Mesenchymal stem cell (in vitro differentiated cells and primary cell): ENCODE results near the gene MRGPRE.
A peak's percentile ranks its signal among the peaks of the same experiment; 100 is the strongest.

Source experiments
- DNase-seq: peaks from one replicate; pipeline ENCODE4 v3.0.0-alpha.2; 2013
- H2AFZ ChIP-seq: one replicate; pipeline ENCODE4 v1.6.1; 2013; ENCODE audit warnings: low read depth, mild to moderate bottlenecking, control low read depth, inconsistent platforms, low read length, moderate library complexity
- H2AK5ac ChIP-seq: 2 replicates; pipeline ENCODE4 v1.6.1; 2013; ENCODE audit warnings: low read length, moderate library complexity, mild to moderate bottlenecking, inconsistent platforms; ENCODE audit not compliant: severe bottlenecking
- H2BK120ac ChIP-seq: one replicate; pipeline ENCODE4 v1.6.1; 2013; ENCODE audit warnings: low read depth, mild to moderate bottlenecking, inconsistent platforms, low read length, moderate library complexity
- H2BK12ac ChIP-seq, 2 experiments: one replicate each; pipeline ENCODE4 v1.6.1; 2013; ENCODE audit warnings: inconsistent platforms in 2 of 2, low read length in 2 of 2, mild to moderate bottlenecking in 2 of 2, moderate library complexity in 2 of 2, control low read depth in 1 of 2
- H2BK15ac ChIP-seq: one replicate; pipeline ENCODE4 v1.6.1; 2013; ENCODE audit warnings: mild to moderate bottlenecking, low read depth, inconsistent platforms; ENCODE audit not compliant: poor library complexity, severe bottlenecking
- H2BK5ac ChIP-seq: 2 replicates; pipeline ENCODE4 v1.6.1; 2013; ENCODE audit warnings: low read depth, mild to moderate bottlenecking, low read length, control low read depth, inconsistent platforms; ENCODE audit not compliant: poor library complexity, severe bottlenecking
- H3K14ac ChIP-seq, 2 experiments: one replicate each; pipeline ENCODE4 v1.6.1; 2013; ENCODE audit warnings: inconsistent platforms in 2 of 2, low read length in 2 of 2, control low read depth in 1 of 2, mild to moderate bottlenecking in 1 of 2, moderate library complexity in 1 of 2
- H3K18ac ChIP-seq, 2 experiments: one replicate each; pipeline ENCODE4 v1.6.1; 2013; ENCODE audit warnings: inconsistent platforms in 2 of 2, low read length in 2 of 2, control low read depth in 1 of 2, low read depth in 1 of 2, mild to moderate bottlenecking in 1 of 2
- H3K23ac ChIP-seq, 2 experiments: one replicate each; pipeline ENCODE4 v1.6.1; 2013; ENCODE audit warnings: inconsistent platforms in 2 of 2, low read length in 2 of 2, mild to moderate bottlenecking in 2 of 2, moderate library complexity in 2 of 2, control low read depth in 1 of 2
- H3K27ac ChIP-seq: 2 replicates; pipeline ENCODE4 v1.5.1; 2013; ENCODE audit warnings: mild to moderate bottlenecking, moderate library complexity, low read length, control low read depth, inconsistent platforms; ENCODE audit not compliant: poor library complexity, severe bottlenecking
- H3K27me3 ChIP-seq, 2 experiments: 2 replicates each; pipeline versions ENCODE4 v1.6.1 to v1.7.0; 2013; ENCODE audit warnings: low read length in 2 of 2, mild to moderate bottlenecking in 2 of 2, moderate library complexity in 2 of 2, control low read depth in 1 of 2, inconsistent platforms in 1 of 2; ENCODE audit not compliant: control insufficient read depth in 1 of 2, insufficient read depth in 1 of 2
- H3K36me3 ChIP-seq, 2 experiments: 2 replicates each; pipeline versions ENCODE4 v1.6.1 to v1.7.0; 2013; ENCODE audit warnings: low read length in 2 of 2, control low read depth in 1 of 2, inconsistent platforms in 1 of 2, low read depth in 1 of 2, mild to moderate bottlenecking in 1 of 2; ENCODE audit not compliant: insufficient read depth in 2 of 2, control insufficient read depth in 1 of 2
- H3K4ac ChIP-seq, 2 experiments: one replicate each; pipeline ENCODE4 v1.6.1; 2013; ENCODE audit warnings: inconsistent platforms in 2 of 2, low read length in 2 of 2, mild to moderate bottlenecking in 2 of 2, moderate library complexity in 2 of 2, control low read depth in 1 of 2, low read depth in 1 of 2
- H3K4me1 ChIP-seq: 2 replicates; pipeline ENCODE4 v1.6.1; 2013; ENCODE audit warnings: low read depth, low read length, control low read depth; ENCODE audit not compliant: control insufficient read depth, insufficient read depth
- H3K4me2 ChIP-seq: 2 replicates; pipeline ENCODE4 v1.6.1; 2013; ENCODE audit warnings: low read length, mild to moderate bottlenecking, inconsistent platforms; ENCODE audit not compliant: poor library complexity, severe bottlenecking
- H3K4me3 ChIP-seq, 2 experiments: 2 replicates each; pipeline versions ENCODE4 v1.5.1 to v1.7.0; 2013; ENCODE audit warnings: low read length in 2 of 2, mild to moderate bottlenecking in 2 of 2, control low read depth in 1 of 2, low read depth in 1 of 2; ENCODE audit not compliant: insufficient read depth in 1 of 2
- H3K79me1 ChIP-seq: replicated peaks from 2 replicates; pipeline ENCODE4 v1.6.1; 2013; ENCODE audit warnings: mild to moderate bottlenecking, control low read depth, low read length, inconsistent platforms; ENCODE audit not compliant: poor library complexity, severe bottlenecking
- H3K9ac ChIP-seq: 2 replicates; pipeline ENCODE4 v1.7.0; 2013; ENCODE audit warnings: mild to moderate bottlenecking, low read length, moderate library complexity
- H3K9me3 ChIP-seq: 2 replicates; pipeline ENCODE4 v1.7.0; 2013; ENCODE audit warnings: mild to moderate bottlenecking, low read length; ENCODE audit not compliant: control insufficient read depth
- H4K8ac ChIP-seq: one replicate; pipeline ENCODE4 v1.6.1; 2013; ENCODE audit warnings: inconsistent platforms, mild to moderate bottlenecking, low read length, moderate library complexity
- H4K91ac ChIP-seq: one replicate; pipeline ENCODE4 v1.6.1; 2013; ENCODE audit warnings: mild to moderate bottlenecking, low read length, inconsistent platforms
- WGBS: methylation state at CpG from one replicate; pipeline ENCODE4 v1.1.7; 2013; ENCODE audit warnings: mixed read lengths; 5-methylcytosine and 5-hydroxymethylcytosine counted together

Gene MRGPRE

GRCh38 chr11:3201677-3202181 lies 30.5 kb downstream of the MRGPRE start:
- no peak overlapping the region for H3K14ac ChIP-seq
- peaks cover 73 to 92% of the 10 kb centered on the region in 2 experiments for H3K27me3 ChIP-seq
- H4K91ac ChIP-seq = no peak overlapping the region
- H4K8ac ChIP-seq = no peak overlapping the region
- no peak overlapping the region for H2BK120ac ChIP-seq
- H3K18ac ChIP-seq = no peak overlapping the region
- H3K4me3 ChIP-seq = no peak overlapping the region
- no peak overlapping the region for H3K27ac ChIP-seq
- H3K9me3 ChIP-seq = no peaks in the 10 kb centered on the region
- H2BK5ac ChIP-seq = no peak overlapping the region
- no peak overlapping the region for H2AFZ ChIP-seq
- H3K4ac ChIP-seq = no peak overlapping the region
- WGBS = 84% methylated on average over 17 of the region's 17 CpGs
- no peak overlapping the region for H2BK15ac ChIP-seq
- no peak overlapping the region for H3K4me2 ChIP-seq
- DNase-seq = no peak
- no peak overlapping the region for H2AK5ac ChIP-seq
- H3K79me1 ChIP-seq = no peaks in the 10 kb centered on the region
- no peak overlapping the region for H2BK12ac ChIP-seq
- no peak overlapping the region for H3K9ac ChIP-seq
- H3K4me1 ChIP-seq = peaks cover 10% of the 10 kb centered on the region
- H3K23ac ChIP-seq = no peak overlapping the region
- no peaks in the 10 kb centered on the region for H3K36me3 ChIP-seq

GRCh38 chr11:3201112-3201581 lies 31.1 kb downstream of the MRGPRE start:
- Histone ChIP-seq H3K27me3 (peaks cover 73 to 89% of the 10 kb centered on the region in 2 experiments), H2AK5ac (no peak overlapping the region), H2AFZ (no peak overlapping the region), H4K8ac (no peak overlapping the region), H3K4ac (no peak overlapping the region), H2BK15ac (no peak overlapping the region), H3K27ac (no peak overlapping the region), H3K14ac (no peak overlapping the region), H3K79me1 (no peaks in the 10 kb centered on the region), H3K18ac (no peak overlapping the region), H2BK12ac (no peak overlapping the region), H2BK120ac (no peak overlapping the region), H3K4me2 (no peak overlapping the region), H3K4me1 (peaks cover 10% of the 10 kb centered on the region), H3K9me3 (no peaks in the 10 kb centered on the region), H3K36me3 (no peaks in the 10 kb centered on the region), H4K91ac (no peak overlapping the region), H2BK5ac (no peak overlapping the region), H3K4me3 (no peak overlapping the region), H3K23ac (no peak overlapping the region), H3K9ac (no peak overlapping the region)
- WGBS = 82% methylated on average over 15 of the region's 15 CpGs
- no peak for DNase-seq

- WGBS = 75% methylated on average over 9 of the region's 12 CpGs
- Histone ChIP-seq H3K36me3 (no peaks in the 10 kb centered on the region), H3K9ac (no peak overlapping the region), H2BK120ac (no peak overlapping the region), H3K18ac (no peak overlapping the region), H2BK12ac (no peak overlapping the region), H4K91ac (no peak overlapping the region), H3K27ac (no peak overlapping the region), H4K8ac (no peak overlapping the region), H2BK5ac (no peak overlapping the region), H3K79me1 (no peaks in the 10 kb centered on the region), H3K23ac (no peak overlapping the region), H2AK5ac (no peak overlapping the region), H3K4me2 (no peak overlapping the region), H3K14ac (no peak overlapping the region), H2BK15ac (no peak overlapping the region), H3K4ac (no peak overlapping the region), H3K4me3 (no peak overlapping the region), H3K4me1 (peaks cover 10% of the 10 kb centered on the region), H3K9me3 (no peaks in the 10 kb centered on the region), H3K27me3 (peaks cover 72 to 91% of the 10 kb centered on the region in 2 experiments), H2AFZ (no peak overlapping the region)
- no peak for DNase-seq
These were observed 31.7 kb downstream of the MRGPRE start for GRCh38 chr11:3200388-3201111.

- Histone ChIP-seq H3K18ac (no peak overlapping the region), H2AK5ac (no peak overlapping the region), H3K14ac (peak overlapping the region in 1 of 2 experiments; percentile 44), H3K9me3 (no peaks in the 10 kb centered on the region), H2BK12ac (no peak overlapping the region), H3K23ac (no peak overlapping the region), H3K9ac (no peak overlapping the region), H2BK15ac (no peak overlapping the region), H3K4me1 (peaks cover 10% of the 10 kb centered on the region), H3K79me1 (no peaks in the 10 kb centered on the region), H2BK5ac (no peak overlapping the region), H3K27me3 (peaks cover 68 to 91% of the 10 kb centered on the region in 2 experiments), H4K91ac (no peak overlapping the region), H3K36me3 (no peaks in the 10 kb centered on the region), H3K4me3 (no peak overlapping the region), H4K8ac (no peak overlapping the region), H3K4ac (no peak overlapping the region), H3K4me2 (no peak overlapping the region), H2BK120ac (no peak overlapping the region), H3K27ac (no peak overlapping the region), H2AFZ (no peak overlapping the region)
- no peak for DNase-seq
- WGBS = 79% methylated on average over 19 of the region's 19 CpGs
These were observed 32.5 kb downstream of the MRGPRE start for GRCh38 chr11:3199537-3200295.
